C4-2B (cell line): ENCODE data around the gene PTPRJ.

ENCODE experiments used
- ZFX ChIP-seq: fragments of 450-650 bp; IDR thresholded peaks from 2 replicates; pipeline ENCODE4 v1.6.1; 2017
- TF ChIP-seq, protein P1 (sequence below): fragments of 450-650 bp; conservative IDR thresholded peaks from 2 replicates; pipeline ENCODE4 v1.5.1; 2017; ENCODE audit warnings: mild to moderate bottlenecking

DNA sequence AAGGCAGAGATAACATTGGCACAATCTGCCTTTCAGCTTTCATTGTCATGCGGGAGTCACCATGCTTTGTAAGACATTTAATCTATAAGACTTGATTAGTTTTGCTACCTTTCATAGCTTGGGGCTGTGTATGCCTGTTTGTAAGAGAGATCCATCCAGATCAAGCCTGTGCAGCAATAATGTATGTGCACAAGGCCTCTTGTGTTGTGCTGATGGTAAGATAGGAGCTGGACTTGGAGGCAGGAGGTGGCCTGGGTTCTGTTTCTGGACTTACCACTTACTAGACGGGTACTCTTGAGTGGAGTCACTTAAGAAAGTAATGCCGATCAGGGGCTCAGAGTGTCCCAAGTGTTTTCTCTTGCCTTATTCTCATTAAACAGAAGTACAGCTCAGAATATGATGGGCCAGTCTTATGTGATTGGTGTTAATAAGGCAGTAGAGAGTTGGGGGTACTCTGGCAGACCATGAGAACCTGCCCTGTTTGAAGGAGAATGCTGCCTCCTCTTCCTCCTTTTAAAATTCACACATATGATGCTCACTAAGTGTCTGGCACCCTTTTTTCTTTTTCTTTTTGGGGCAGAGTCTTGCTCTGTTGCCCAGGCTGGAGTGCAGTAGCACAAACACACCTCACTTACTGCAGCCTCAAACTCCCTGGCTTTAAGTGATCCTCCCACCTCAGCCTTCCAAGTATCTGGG, 30.9 kb downstream of the PTPRJ start:
- TF ChIP-seq, protein P1, sequence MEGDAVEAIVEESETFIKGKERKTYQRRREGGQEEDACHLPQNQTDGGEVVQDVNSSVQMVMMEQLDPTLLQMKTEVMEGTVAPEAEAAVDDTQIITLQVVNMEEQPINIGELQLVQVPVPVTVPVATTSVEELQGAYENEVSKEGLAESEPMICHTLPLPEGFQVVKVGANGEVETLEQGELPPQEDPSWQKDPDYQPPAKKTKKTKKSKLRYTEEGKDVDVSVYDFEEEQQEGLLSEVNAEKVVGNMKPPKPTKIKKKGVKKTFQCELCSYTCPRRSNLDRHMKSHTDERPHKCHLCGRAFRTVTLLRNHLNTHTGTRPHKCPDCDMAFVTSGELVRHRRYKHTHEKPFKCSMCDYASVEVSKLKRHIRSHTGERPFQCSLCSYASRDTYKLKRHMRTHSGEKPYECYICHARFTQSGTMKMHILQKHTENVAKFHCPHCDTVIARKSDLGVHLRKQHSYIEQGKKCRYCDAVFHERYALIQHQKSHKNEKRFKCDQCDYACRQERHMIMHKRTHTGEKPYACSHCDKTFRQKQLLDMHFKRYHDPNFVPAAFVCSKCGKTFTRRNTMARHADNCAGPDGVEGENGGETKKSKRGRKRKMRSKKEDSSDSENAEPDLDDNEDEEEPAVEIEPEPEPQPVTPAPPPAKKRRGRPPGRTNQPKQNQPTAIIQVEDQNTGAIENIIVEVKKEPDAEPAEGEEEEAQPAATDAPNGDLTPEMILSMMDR: no peak
- TF ChIP-seq ZFX: no peak
